T1000 (cell line): Measurements from ENCODE around the gene TAP2.
"Not testable (repeated sequence)": the region's sequence is repeated elsewhere in the genome, so short reads cannot be mapped to it uniquely, and the experiment has no call there.

Source experiments
- DNase-seq: peaks from one replicate; lab custom pipeline; 2025; ENCODE audit warnings: mixed read lengths; lab: John Stamatoyannopoulos, UW

The TAP2 gene

GRCh38 chr6:32835167-32835893 lies 3.2 kb downstream of the TAP2 start:
- DNase-seq, result no peak

DNA sequence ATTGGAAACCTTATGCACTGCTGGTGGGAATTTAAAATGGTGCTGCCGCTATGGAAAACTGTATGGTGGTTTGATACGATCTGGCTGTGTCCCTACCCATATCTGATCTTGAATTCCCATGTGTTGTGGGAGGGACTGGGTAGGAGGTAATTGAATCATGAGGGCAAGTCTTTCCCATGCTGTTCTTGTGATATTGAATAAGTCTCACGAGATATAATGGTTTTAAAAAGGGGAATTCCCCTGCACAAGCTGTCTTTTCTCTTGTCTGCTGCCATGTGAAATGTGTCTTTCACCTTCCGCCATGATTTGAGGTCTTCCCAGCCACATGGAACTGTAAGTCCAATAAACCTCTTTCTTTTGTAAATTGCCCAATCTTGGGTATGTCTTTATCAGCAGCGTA lies 4.9 kb downstream of the TAP2 start:
- no peak for DNase-seq

DNA sequence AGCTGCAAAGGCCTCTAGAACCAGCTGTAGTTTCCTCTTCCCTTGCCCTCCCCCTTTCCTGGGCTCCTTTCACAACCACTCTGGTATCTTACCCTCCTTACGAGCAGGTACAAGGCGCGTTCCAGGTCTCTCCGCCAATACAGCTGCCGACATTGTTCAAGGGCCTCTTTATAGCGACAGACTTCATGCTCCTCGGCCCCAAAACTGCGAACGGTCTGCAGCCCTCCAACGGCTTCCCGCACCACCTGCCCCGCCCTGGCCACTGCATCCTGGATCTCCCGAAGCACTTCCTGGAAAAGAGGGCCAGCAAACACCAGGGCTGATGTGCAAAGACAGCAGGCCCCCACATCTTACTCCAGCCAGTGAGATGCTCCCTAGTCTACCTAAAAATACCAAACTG lies 6.0 kb downstream of the TAP2 start:
- no peak for DNase-seq

DNA sequence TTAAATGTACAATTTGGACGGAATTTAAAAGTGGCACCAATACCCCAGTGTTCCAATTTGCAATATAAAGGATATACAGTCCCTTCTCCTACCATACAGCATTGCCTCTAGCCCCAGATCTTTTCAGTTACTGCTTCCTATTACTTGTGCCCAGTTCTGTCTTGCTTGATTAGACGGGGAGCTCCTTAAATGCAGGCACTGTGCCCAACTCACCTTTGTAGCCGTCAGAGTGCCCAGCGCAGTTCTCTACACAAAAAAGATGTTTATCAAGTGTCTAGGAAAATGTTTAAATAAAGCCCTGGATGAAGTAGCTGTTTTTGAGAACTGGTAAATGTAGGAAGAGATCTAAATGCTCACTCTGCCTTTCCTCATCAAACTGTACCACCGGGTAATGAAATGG lies 7.6 kb downstream of the TAP2 start:
- DNase-seq, result no peak

- DNase-seq, result no peak
These were observed 8.5 kb downstream of the TAP2 start for GRCh38 chr6:32830017-32830416.

DNA sequence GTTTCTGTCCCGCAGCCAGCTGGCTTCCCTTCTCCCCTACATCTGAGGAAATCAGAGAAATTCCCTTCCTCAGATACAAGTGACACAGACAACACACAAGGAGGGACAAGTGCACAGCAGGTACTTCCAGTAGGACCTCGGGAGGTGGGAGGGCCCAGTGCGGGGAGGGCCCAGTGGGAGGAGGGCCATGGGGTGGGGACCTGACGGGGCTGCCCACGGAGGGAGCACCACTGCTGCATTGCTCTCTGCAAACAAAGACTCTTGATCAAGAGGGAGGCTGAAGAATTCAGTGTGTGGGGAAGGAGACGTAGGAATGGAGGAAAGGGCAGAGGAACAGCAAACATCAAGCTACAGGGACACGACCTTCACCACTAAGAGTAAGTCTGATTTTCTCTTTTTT lies 9.0 kb downstream of the TAP2 start:
- no peak for DNase-seq

GRCh38 chr6:32827025-32827424 lies 11.5 kb downstream of the TAP2 start:
- DNase-seq, result no peak

- no peak for DNase-seq
These were observed 12.6 kb downstream of the TAP2 start for GRCh38 chr6:32825966-32826365.

DNA sequence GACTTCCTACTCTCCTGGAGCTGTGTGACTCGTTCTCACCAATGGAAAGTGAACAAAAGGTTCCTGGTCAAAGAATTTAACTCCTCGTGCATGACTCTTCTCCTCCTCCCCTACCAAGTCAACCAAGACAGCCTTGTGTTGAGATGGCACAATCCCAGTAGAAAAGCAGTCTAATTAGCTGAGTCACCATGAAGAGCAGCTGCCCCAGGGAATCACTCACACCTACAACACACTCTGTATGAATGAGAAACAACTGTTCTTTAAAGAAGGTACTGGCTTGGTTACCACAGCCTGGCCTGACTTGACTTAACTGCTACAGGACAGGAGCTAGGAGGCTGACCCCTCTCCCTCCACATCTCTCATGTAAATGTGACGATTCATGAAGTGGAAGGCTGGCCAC lies 18.8 kb downstream of the TAP2 start:
- no peak for DNase-seq

DNA sequence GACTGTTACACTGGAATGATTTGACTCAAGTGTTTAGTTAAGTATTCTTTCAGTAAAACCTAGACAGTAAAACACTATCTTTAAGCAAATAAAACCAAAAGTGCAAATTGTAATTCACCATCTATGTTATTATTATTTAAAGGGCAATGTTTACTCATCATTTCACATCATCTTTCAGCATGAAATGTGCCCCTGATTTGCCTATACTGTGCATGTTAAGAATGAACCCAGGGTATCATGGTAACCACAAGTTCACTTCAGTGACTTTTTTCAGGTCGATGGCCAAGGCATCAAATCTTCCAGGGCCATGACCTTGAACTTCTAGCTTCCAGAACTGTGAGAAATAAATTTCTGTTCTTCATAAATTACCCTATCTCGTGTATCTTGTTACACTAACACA lies 19.7 kb downstream of the TAP2 start:
- DNase-seq, result no peak

DNA sequence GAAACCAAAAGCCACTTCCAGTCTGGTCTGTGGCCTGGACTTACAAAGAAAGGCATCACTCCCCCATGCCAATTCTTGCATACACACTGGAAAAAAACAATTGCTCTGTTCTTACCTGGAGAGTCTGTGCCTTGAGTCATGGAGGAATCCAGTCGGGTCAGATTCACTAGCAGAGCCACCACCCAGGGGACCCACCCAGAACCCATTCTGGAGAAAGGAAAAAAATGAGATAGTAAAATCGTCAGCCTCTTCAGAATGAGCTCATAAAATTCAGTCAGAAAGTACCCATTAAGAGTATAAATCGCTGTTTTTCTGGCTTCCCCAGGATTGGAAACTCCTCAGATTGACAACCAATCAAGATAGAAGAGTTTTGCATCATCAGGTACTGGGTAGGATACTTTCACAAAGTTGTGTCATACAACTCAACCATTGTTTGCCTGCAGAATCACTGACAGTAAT lies 21.8 kb downstream of the TAP2 start, which contains the start of gene HLA-DOB:
Gene HLA-DOB, minus strand, starts transcription at position 257 of the 459 bp plus-strand sequence. Its CDS starts 51 bp downstream, at position 206.
- DNase-seq, result no peak

- DNase-seq, result no peak
These were observed 22.5 kb downstream of the TAP2 start for GRCh38 chr6:32815996-32816395.

- no peak for DNase-seq
These were observed 23.4 kb downstream of the TAP2 start for GRCh38 chr6:32815115-32815514.

DNA sequence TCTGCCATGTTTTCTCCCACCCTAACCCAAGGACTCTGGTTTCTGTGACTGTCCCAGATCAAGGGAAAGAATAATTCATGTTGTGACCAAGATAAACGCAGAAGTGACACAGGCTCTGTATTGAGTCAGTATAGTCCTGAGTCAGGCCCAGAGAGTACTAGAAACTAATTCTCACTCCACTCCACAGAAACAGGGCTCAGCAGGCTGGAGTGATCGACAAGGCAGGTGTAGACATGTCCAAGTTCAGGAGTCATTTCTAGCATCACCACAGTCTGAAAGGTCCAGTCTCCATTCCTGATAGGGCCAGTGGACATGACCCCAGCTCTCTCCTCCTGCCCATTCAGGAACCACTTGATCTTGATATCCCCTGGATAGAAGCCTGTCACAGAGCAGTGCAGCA lies 24.4 kb downstream of the TAP2 start:
- DNase-seq, result no peak

DNA sequence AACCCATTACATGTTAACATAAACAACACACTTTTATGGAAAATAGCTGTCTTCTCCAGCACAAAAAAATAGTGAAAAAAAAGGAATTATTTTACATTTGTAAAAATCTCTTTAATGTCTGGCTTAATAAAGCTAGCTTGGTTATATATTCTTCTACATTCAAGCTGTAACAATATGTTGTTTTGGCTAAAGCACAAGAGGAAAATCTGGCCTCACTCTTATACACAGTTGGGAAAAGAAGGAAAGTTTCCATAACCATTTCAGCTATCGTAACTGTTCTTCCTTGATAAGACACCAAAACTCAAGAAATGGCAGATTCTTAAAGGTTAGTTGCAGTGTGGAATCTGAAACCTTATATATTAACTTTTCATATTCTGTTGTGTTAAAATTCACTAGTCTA lies 29.4 kb downstream of the TAP2 start:
- DNase-seq, result no peak

DNA sequence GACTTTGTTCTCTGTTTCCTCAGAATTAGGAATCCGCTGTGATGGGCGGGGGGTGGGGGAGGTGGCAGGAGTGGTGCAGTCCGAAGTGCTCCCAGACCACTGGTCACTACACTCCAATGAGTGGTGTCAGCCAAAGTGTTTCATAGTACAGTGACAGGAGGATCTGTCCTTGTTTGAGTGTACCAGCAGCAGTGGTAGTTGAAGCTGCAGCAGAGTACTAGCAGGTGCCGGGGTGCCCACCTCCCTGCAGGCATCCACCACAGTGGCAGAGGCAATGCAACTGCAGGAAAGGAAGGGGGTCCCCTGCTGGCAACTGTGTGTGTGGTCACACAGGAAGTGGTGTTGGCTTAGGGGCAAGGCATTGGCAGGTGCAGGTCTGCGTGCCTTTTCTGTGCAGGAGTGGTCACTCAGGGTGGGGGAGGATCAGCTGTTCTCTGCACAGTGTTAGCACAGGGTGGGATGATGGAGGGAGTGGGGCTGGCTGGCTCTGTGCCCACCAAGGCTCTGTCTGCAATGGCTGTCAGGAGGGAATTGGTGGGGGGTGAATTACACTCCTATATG lies 31.4 kb downstream of the TAP2 start:
- DNase-seq, result no peak

DNA sequence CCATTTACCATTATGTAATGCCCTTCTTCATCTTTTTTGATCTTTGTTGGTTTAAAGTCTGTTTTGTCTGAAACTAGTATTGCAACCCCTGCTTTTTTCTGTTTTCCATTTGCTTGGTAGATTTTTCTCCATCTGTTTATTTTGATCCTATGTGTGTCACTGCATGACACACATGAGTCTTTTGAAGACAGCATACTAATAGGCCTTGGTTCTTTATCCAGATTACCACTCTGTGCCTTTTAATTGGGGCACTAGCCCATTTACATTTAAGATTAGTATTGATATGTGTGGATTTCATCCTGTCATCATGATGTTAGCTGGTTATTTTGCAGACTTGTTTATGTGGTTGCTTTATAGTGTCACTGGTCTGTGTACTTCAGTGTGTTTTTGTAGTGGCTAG lies 33.1 kb downstream of the TAP2 start:
- not testable (repeated sequence) for DNase-seq

DNA sequence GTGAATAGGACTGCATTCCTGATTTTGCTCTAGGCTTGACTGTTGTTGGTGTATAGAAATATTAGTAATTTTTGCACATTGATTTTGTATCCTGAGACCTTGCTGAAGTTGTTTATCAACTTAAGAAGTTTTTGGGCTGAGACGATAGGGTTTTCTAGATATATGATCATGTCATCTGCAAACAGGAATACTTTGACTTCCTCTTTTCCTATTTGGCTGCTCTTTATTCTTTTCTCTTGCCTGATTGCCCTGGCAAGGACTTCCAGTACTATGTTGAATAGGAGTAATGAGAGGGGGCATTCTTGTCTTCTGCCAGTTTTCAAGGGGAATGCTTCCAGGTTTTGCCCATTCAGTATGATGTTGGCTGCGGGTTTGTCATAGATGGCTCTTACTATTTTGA lies 35.1 kb downstream of the TAP2 start:
- no peak for DNase-seq

DNA sequence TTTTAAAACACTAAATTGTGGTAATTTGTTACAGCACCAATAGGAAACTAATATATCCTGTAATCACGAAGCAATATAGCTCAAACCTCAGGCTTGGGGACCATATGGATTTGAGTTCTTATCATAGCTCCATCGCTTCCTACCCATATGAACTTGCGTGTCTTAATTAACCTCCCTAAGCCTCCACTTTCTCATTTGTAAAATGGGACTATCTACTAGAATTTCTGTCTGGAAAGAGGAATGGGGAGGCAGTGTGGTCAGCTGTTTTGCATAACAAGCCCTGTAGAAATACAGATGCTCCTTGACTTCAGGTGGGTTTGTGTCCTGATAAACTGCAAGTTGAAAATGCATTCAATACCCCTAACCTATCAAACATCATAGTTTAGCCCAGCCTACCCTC lies 38.8 kb downstream of the TAP2 start:
- no peak for DNase-seq

GRCh38 chr6:32799168-32799567 lies 39.4 kb downstream of the TAP2 start:
- no peak for DNase-seq

- DNase-seq, result peak; percentile 69
These were observed 41.4 kb downstream of the TAP2 start for GRCh38 chr6:32796848-32797776.

GRCh38 chr6:32794510-32794909 lies 44.0 kb downstream of the TAP2 start:
- DNase-seq, result no peak
